ENCODE data around the gene LRRC45.

DNA sequence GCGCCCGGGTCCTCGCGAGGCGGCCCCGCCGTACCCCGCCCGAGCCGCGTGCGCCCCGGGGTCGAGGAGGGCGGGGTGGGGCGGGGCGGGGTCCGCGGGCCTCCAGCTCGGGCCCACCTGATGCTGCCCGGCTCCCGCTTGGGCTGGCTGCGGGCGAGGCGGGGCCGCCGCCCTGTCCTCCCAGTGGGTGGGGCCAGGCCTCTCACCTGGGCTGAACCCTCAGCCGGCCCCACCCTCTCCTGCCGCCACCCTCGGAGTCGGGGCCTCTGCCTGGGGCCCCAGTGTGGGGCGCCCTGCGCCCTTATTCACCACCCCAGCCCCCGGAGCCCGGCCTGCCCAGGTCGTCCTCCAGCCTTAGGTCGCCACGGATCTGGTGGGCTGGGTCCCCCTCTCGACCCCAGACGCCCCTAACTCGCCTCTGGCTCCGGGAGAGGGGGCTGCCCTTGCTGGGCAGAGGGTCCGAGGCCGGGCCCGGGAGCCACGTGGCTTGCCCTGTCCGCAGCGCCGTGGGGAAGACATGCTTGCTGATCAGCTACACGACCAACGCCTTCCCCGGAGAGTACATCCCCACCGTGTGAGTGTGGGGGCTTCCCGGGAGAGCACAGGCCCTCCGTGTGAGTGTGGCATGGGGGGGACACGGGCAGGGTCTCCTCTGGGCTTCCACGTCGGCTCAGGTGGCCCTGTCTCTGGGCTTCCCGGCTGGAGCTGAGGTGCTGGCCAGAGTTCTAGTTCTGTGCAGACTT is 9.0 kb downstream of the LRRC45 start:
- TF ChIP-seq, protein P1, sequence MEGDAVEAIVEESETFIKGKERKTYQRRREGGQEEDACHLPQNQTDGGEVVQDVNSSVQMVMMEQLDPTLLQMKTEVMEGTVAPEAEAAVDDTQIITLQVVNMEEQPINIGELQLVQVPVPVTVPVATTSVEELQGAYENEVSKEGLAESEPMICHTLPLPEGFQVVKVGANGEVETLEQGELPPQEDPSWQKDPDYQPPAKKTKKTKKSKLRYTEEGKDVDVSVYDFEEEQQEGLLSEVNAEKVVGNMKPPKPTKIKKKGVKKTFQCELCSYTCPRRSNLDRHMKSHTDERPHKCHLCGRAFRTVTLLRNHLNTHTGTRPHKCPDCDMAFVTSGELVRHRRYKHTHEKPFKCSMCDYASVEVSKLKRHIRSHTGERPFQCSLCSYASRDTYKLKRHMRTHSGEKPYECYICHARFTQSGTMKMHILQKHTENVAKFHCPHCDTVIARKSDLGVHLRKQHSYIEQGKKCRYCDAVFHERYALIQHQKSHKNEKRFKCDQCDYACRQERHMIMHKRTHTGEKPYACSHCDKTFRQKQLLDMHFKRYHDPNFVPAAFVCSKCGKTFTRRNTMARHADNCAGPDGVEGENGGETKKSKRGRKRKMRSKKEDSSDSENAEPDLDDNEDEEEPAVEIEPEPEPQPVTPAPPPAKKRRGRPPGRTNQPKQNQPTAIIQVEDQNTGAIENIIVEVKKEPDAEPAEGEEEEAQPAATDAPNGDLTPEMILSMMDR (IDR thresholded peaks at IDR 0.05) = no peak
- TF ChIP-seq POLR2A (IDR thresholded peaks at IDR 0.05) = no peak

Measured in stomach (tissue), 4 donors.